OCI-LY7 (cell line): ENCODE data around the gene CDON. TPM values are rescaled to one million over a fixed set of nuclear protein-coding genes. Genes with fewer than 3 reads are reported as not detected.

Experiments
- BruUV-seq: library from RNA; stranded (reverse); fragments of 400-500 nt; replicated peaks from 2 replicates; lab custom pipeline; 2021; lab: Mats Ljungman, UMichigan
- CTCF ChIA-PET: fragments of 300-600 bp; sonication (Branson Sonifier 250); formaldehyde crosslinking; loops from one replicate; lab custom pipeline; 2022; ENCODE audit warnings: antibody characterized with exemption; ENCODE audit not compliant: unreplicated experiment; lab: Charles Lee
- POLR2A ChIA-PET: fragments of 300-600 bp; sonication (Branson Sonifier 250); formaldehyde crosslinking; loops from one replicate; lab custom pipeline; 2022; ENCODE audit warnings: antibody characterized with exemption; lab: Charles Lee
- DNase-seq: peaks from one replicate; pipeline ENCODE4 v3.0.0-alpha.2; 2015; ENCODE audit warnings: low spot score
- H2AFZ ChIP-seq: fragments of 200-600 bp; sonication (generic), shearing (Covaris generic); 2 replicates; pipeline ENCODE4 v1.6.1; 2014; ENCODE audit warnings: mild to moderate bottlenecking, antibody characterized with exemption, low read length, moderate library complexity
- H3K27ac ChIP-seq: fragments of 200-600 bp; sonication (generic); 2 replicates; pipeline ENCODE4 v1.5.1; 2014; ENCODE audit warnings: mixed run types, low read depth, mild to moderate bottlenecking, moderate library complexity, low read length, inconsistent platforms; ENCODE audit not compliant: poor library complexity, severe bottlenecking
- H3K36me3 ChIP-seq: fragments of 200-600 bp; sonication (generic); 2 replicates; pipeline ENCODE4 v1.6.1; 2014; ENCODE audit warnings: mild to moderate bottlenecking, antibody characterized with exemption, low read length, moderate library complexity, mixed read lengths; ENCODE audit not compliant: insufficient read depth
- H3K4me1 ChIP-seq: fragments of 200-600 bp; sonication (generic); 2 replicates; pipeline ENCODE4 v1.5.1; 2014; ENCODE audit warnings: mild to moderate bottlenecking, low read length; ENCODE audit not compliant: insufficient read depth, poor library complexity, severe bottlenecking
- H3K4me2 ChIP-seq: fragments of 200-600 bp; sonication (generic); 2 replicates; pipeline ENCODE4 v1.6.1; 2014; ENCODE audit warnings: mild to moderate bottlenecking, low read length
- H3K4me3 ChIP-seq: fragments of 200-600 bp; sonication (generic); 2 replicates; pipeline ENCODE4 v1.5.1; 2014; ENCODE audit warnings: mild to moderate bottlenecking, low read depth, low read length; ENCODE audit not compliant: poor library complexity, severe bottlenecking
- H3K79me2 ChIP-seq: fragments of 200-600 bp; sonication (generic); 2 replicates; pipeline ENCODE4 v1.6.1; 2016; ENCODE audit warnings: low read depth, mild to moderate bottlenecking, low read length, moderate library complexity, mixed read lengths; ENCODE audit not compliant: insufficient read depth
- H3K9me2 ChIP-seq: fragments of 200-600 bp; sonication (generic); 2 replicates; pipeline ENCODE4 v1.6.1; 2016; ENCODE audit warnings: mild to moderate bottlenecking, low read length, mixed read lengths; ENCODE audit not compliant: insufficient read depth
- H3K9me3 ChIP-seq: fragments of 200-600 bp; sonication (generic); 2 replicates; pipeline ENCODE4 v1.6.1; 2014; ENCODE audit warnings: mild to moderate bottlenecking, mixed run types, low read length, mixed read lengths
- H4K20me1 ChIP-seq: fragments of 200-600 bp; sonication (generic); 2 replicates; pipeline ENCODE4 v1.6.1; 2014; ENCODE audit warnings: mild to moderate bottlenecking, antibody characterized with exemption, low read length, moderate library complexity, mixed read lengths; ENCODE audit not compliant: insufficient read depth
- CTCF ChIP-seq: fragments of 200-600 bp; sonication (generic); conservative IDR thresholded peaks from 2 replicates; pipeline ENCODE4 v1.5.1; 2014; ENCODE audit warnings: mild to moderate bottlenecking, antibody characterized with exemption, low read length, moderate library complexity, mixed read lengths
- EZH2phosphoT487 ChIP-seq: fragments of 200-600 bp; sonication (generic); IDR thresholded peaks from 2 replicates; pipeline ENCODE4 v1.6.1; 2018; ENCODE audit warnings: low read depth, borderline replicate concordance, mild to moderate bottlenecking, mixed run types, antibody characterized with exemption, low read length, moderate library complexity, mixed read lengths
- intact Hi-C: fragments of 100-400 bp; cut with micrococcal nuclease; formaldehyde crosslinking; loops from one replicate; pipeline ENCODE4 v1.10.0; 2022; ENCODE audit not compliant: unreplicated experiment
- total RNA-seq, 2 experiments: library from RNA; depleted of rRNA in 1 of 2; stranded (reverse); fragments of >200 nt in 1 of 2; shearing (Covaris generic) in 1 of 2; gene quantifications; 2 replicates each; pipeline ENCODE4 v1.2.3, GENCODE V29; 2014 to 2022

CDON gene
- total RNA-seq, 2 experiments from 2014 or later = 1.5 to 2.5 TPM

DNA sequence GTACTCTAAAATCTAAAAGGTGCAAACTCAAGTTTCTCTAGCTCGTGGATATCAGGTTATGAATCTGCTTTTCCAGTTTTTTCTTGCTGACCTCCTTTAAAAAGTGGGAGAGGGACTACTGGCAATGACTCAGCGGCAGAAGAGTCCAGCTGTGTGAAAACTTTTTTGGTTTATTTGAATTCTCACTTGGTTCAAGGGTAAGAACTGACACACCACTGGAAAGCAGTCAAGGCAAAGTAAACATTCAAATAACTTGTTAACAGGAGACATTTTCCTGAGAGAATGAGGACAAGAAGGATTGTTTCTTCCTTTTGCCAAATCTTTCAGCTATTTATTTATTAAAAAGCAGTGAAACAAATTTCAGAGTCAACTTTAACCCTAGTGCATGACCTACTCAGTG lies 36.1 kb downstream of the CDON start:
- H3K4me3 ChIP-seq = no peak overlapping the region
- H4K20me1 ChIP-seq = no peaks in the 10 kb centered on the region
- no peak overlapping the region for H2AFZ ChIP-seq
- H3K4me2 ChIP-seq = no peak overlapping the region
- intact Hi-C loops = no loop called here
- no peaks in the 10 kb centered on the region for H3K36me3 ChIP-seq
- no peak overlapping the region for H3K27ac ChIP-seq
- no peak for DNase-seq
- no peaks in the 10 kb centered on the region for H3K79me2 ChIP-seq
- H3K9me2 ChIP-seq = no peaks in the 10 kb centered on the region
- H3K9me3 ChIP-seq = no peaks in the 10 kb centered on the region
- H3K4me1 ChIP-seq = no peaks in the 10 kb centered on the region
- ChIA-PET POLR2A (interaction anchor here (0.7 kb wide), 1 partner anchor 145 kb away, joined by 4 read pairs; no protein-coding TSS in a partner anchor), CTCF (no interaction called here)
- no peak for TF ChIP-seq CTCF
- no peak for TF ChIP-seq EZH2phosphoT487
- no TSS peak for BruUV-seq

DNA sequence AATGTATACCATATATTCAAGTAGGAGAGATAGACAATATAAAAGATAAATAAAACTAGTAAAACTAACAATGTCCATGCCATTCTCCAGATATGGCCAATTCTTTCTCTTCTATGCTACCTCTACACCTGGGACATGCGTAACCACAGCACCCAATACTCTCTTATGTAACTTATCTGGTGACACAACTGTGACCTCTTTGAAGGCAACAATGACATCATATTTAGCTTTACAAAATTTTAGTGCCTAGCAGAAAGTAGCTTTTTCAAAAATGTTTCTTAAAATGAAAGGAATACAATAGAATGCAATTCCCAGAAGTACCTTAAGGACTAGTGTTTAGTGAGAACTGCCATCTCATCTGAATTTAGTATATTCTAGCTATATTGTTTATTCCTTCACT lies 36.8 kb downstream of the CDON start:
- H3K79me2 ChIP-seq = no peaks in the 10 kb centered on the region
- ChIA-PET POLR2A (no interaction called here), CTCF (no interaction called here)
- intact Hi-C loops = no loop called here
- TF ChIP-seq CTCF = no peak
- no peak for TF ChIP-seq EZH2phosphoT487
- no peaks in the 10 kb centered on the region for H3K36me3 ChIP-seq
- H3K9me3 ChIP-seq = no peaks in the 10 kb centered on the region
- no TSS peak for BruUV-seq
- H4K20me1 ChIP-seq = no peaks in the 10 kb centered on the region
- H3K4me3 ChIP-seq = no peak overlapping the region
- no peak overlapping the region for H3K27ac ChIP-seq
- no peaks in the 10 kb centered on the region for H3K9me2 ChIP-seq
- no peak overlapping the region for H2AFZ ChIP-seq
- DNase-seq = no peak
- no peaks in the 10 kb centered on the region for H3K4me1 ChIP-seq
- H3K4me2 ChIP-seq = no peak overlapping the region

DNA sequence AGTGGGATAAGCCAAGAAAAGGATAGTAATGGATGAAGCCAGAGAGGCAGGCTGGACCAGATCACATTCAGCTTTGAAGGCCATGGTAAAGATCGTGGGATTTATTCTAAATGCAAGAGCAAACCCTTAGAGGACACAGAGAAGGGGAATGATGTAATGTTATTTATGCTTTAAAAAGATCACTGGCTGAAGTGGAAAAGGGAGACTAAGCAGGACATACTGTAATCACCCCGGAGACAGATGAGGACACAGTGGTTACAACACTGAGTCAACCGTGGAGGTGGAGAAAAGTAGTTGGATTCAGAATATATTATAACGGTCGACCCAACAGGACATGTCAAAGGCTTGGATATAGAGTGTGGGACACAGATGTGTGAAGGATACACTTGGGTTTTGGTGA lies 38.5 kb downstream of the CDON start:
- intact Hi-C loops = no loop called here
- TF ChIP-seq EZH2phosphoT487 (no peak), CTCF (no peak)
- Histone ChIP-seq H3K4me2 (no peak overlapping the region), H2AFZ (no peak overlapping the region), H3K9me2 (no peaks in the 10 kb centered on the region), H3K36me3 (no peaks in the 10 kb centered on the region), H3K79me2 (no peaks in the 10 kb centered on the region), H3K27ac (no peak overlapping the region), H3K9me3 (no peaks in the 10 kb centered on the region), H3K4me1 (no peaks in the 10 kb centered on the region), H4K20me1 (no peaks in the 10 kb centered on the region), H3K4me3 (no peak overlapping the region)
- ChIA-PET CTCF (no interaction called here), POLR2A (no interaction called here)
- no TSS peak for BruUV-seq
- no peak for DNase-seq
